Endothelial cell (in vitro differentiated cells): Measurements from ENCODE around the gene SYNPO. TPM values are rescaled to one million over a fixed set of nuclear protein-coding genes. Genes with fewer than 3 reads are reported as not detected.

Source experiments
- DNase-seq: peaks from one replicate; pipeline ENCODE4 v3.0.0; 2021; ENCODE audit warnings: low spot score
- H3K27ac Mint-ChIP-seq: one replicate; pipeline ENCODE4 v1.8.0; 2021; ENCODE audit warnings: mixed read lengths, inconsistent platforms; ENCODE audit not compliant: unreplicated experiment
- H3K27me3 Mint-ChIP-seq: one replicate; pipeline ENCODE4 v1.8.0; 2021; ENCODE audit warnings: mild to moderate bottlenecking, moderate library complexity, mixed read lengths, inconsistent platforms; ENCODE audit not compliant: unreplicated experiment
- H3K36me3 Mint-ChIP-seq: one replicate; pipeline ENCODE4 v1.8.0; 2021; ENCODE audit warnings: mild to moderate bottlenecking, low read depth, mixed read lengths, inconsistent platforms; ENCODE audit not compliant: unreplicated experiment
- H3K4me1 Mint-ChIP-seq: one replicate; pipeline ENCODE4 v1.8.0; 2021; ENCODE audit warnings: mild to moderate bottlenecking, mixed read lengths, inconsistent platforms; ENCODE audit not compliant: unreplicated experiment
- H3K4me3 Mint-ChIP-seq: one replicate; pipeline ENCODE4 v1.8.0; 2021; ENCODE audit warnings: mild to moderate bottlenecking, mixed read lengths, inconsistent platforms; ENCODE audit not compliant: unreplicated experiment
- H3K9me3 Mint-ChIP-seq: one replicate; pipeline ENCODE4 v1.8.0; 2021; ENCODE audit warnings: mixed read lengths, inconsistent platforms; ENCODE audit not compliant: unreplicated experiment
- long read RNA-seq: library from polyadenylated mRNA; unstranded; transcript quantifications from one replicate; pipeline ENCODE4 v2.0.0, GENCODE V29; 2020; ENCODE audit not compliant: unreplicated experiment
- total RNA-seq: library from RNA; stranded (reverse); fragmentation: NEBNext Ultra II Directional; extraction: Animal tissue kit (Norgen Biotek cat#: 25700); gene quantifications from one replicate; pipeline ENCODE4 v1.2.1, GENCODE V29; 2021; ENCODE audit not compliant: unreplicated experiment
- TF ChIP-seq, protein P1 (sequence below): fragments of 200-600 bp; sonication (generic); IDR thresholded peaks from one replicate; pipeline ENCODE4 v1.5.0; 2021; ENCODE audit warnings: antibody characterized with exemption; ENCODE audit not compliant: unreplicated experiment

SYNPO gene, protein sequence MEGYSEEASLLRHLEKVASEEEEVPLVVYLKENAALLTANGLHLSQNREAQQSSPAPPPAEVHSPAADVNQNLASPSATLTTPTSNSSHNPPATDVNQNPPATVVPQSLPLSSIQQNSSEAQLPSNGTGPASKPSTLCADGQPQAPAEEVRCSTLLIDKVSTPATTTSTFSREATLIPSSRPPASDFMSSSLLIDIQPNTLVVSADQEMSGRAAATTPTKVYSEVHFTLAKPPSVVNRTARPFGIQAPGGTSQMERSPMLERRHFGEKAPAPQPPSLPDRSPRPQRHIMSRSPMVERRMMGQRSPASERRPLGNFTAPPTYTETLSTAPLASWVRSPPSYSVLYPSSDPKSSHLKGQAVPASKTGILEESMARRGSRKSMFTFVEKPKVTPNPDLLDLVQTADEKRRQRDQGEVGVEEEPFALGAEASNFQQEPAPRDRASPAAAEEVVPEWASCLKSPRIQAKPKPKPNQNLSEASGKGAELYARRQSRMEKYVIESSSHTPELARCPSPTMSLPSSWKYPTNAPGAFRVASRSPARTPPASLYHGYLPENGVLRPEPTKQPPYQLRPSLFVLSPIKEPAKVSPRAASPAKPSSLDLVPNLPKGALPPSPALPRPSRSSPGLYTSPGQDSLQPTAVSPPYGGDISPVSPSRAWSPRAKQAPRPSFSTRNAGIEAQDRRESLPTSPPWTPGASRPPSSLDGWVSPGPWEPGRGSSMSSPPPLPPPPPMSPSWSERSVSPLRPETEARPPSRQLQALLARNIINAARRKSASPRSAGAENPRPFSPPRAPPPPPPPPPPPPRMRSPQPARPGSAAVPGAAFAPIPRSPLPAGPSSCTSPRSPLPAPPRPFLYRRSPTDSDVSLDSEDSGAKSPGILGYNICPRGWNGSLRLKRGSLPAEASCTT
- 94.3 TPM for total RNA-seq
- long read RNA-seq, partial matches to known transcripts, result 0 of 4 reads
- long read RNA-seq, other reads (novel, unspliced or antisense), result 4 of 4 reads

DNA sequence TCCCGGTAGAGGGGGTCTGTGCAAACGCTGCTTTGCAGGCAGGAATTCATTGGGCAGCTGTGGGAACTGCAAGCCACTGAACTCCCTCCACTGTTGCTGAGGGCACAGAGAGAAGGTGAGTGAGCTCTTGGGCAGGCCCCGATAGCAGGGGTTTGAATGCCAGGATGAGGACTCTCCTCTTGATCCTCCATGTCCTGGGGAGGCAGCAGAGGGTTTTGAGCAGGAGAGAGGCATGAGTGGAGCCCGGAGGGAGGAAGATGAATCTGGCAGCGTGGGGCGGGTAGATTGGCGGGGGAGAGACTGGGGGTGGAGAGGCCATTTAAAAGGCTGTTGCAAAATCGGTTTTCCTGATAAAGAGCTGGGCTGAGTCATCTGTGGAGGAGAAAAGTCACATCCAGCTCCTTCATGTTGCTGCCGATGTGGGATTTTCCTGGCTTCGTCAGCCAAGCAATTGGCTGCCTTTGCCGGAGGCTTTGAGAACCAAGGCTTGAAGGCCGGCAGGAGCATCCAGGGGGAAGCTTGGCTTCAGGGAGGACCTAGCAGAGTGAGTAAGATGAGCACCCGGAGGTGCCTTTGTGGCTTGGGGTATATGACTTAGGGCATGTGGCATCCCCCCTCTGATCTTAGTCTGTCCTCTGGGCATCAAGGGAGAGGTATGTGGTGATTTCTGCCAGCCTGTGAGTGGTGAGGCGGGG is at the start of gene SYNPO:
SYNPO (plus strand) TSS at position 350 of the 695 bp plus-strand sequence. CDS start 7,616 bp downstream, outside the sequence.
- H3K36me3 Mint-ChIP-seq, result peaks cover 14% of the 10 kb centered on the region
- peaks cover 22% of the 10 kb centered on the region for H3K4me1 Mint-ChIP-seq
- TF ChIP-seq, protein P1, sequence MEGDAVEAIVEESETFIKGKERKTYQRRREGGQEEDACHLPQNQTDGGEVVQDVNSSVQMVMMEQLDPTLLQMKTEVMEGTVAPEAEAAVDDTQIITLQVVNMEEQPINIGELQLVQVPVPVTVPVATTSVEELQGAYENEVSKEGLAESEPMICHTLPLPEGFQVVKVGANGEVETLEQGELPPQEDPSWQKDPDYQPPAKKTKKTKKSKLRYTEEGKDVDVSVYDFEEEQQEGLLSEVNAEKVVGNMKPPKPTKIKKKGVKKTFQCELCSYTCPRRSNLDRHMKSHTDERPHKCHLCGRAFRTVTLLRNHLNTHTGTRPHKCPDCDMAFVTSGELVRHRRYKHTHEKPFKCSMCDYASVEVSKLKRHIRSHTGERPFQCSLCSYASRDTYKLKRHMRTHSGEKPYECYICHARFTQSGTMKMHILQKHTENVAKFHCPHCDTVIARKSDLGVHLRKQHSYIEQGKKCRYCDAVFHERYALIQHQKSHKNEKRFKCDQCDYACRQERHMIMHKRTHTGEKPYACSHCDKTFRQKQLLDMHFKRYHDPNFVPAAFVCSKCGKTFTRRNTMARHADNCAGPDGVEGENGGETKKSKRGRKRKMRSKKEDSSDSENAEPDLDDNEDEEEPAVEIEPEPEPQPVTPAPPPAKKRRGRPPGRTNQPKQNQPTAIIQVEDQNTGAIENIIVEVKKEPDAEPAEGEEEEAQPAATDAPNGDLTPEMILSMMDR, result no peak
- DNase-seq, result no peak
- H3K27me3 Mint-ChIP-seq, result peaks cover 10% of the 10 kb centered on the region
- peak within 1 kb of the TSS; percentile 20 for H3K4me3 Mint-ChIP-seq
- peak within 1 kb of the TSS; percentile 57 for H3K27ac Mint-ChIP-seq
- no peaks in the 10 kb centered on the region for H3K9me3 Mint-ChIP-seq

DNA sequence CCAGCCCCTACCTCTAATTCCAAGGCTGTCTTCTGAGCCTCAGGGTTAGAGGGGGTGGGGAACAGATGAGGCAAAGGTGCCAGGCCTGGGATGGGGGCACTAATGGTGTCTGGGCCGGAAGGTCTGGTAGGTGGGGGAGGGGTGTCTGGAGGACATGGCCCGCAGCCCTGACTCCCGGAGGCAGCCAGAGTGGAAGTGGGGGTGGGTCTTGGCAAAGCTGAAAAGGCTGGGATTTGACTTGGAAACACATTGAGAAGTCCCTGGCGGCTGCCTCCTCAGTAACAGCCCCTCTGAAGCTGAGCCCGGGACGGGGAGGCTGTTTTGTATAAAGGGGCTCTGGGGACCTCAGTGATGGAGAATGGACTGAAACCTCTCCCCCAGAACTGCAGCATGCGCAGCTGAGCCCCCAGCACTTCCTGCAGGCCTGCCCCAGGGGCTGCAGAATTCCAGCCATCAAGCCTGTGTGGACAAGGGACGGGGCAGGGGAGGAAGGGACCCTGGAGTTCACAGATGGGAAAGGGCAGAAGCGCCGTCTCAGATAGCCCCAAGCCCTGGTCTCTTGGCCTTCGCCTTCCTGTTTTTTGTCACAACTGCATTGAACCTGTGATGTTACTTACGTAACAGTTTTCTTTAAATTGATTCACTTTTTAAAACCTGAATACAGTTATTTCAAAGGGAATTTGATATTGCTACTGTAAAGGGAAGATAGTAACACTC is 49.3 kb upstream of the SYNPO start:
- Mint-ChIP-seq H3K27ac (peak overlapping the region; percentile 77), H3K27me3 (peaks cover 7% of the 10 kb centered on the region), H3K9me3 (no peaks in the 10 kb centered on the region), H3K4me1 (peaks cover 50% of the 10 kb centered on the region), H3K36me3 (no peaks in the 10 kb centered on the region), H3K4me3 (no peak overlapping the region)
- DNase-seq, result peak; percentile 28
- TF ChIP-seq, protein P1, result no peak

DNA sequence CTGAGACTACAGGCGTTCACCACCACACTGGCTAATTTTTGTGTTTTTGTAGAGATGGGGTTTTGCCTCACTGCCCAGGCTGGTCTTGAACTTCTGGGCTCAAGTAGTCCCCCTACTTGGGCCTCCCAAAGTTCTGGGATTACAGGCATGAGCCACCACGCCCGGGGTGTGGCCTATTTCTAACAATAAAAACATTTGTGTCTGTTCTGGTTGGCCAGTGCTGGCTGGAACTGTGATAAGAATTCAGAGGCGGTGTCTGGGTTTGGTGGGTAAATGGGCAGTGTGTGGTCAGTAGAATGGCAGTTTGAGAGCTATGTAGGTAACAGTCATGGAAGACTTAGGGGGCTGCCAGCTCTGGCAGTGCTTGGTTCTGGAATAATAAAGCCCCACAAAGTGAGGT is 46.9 kb upstream of the SYNPO start:
- peaks cover 65% of the 10 kb centered on the region for H3K4me1 Mint-ChIP-seq
- H3K9me3 Mint-ChIP-seq, result no peaks in the 10 kb centered on the region
- H3K27ac Mint-ChIP-seq, result peak overlapping the region; percentile 92
- TF ChIP-seq, protein P1, result no peak
- peak overlapping the region; percentile 78 for H3K4me3 Mint-ChIP-seq
- H3K27me3 Mint-ChIP-seq, result peaks cover 9% of the 10 kb centered on the region
- DNase-seq, result no peak
- H3K36me3 Mint-ChIP-seq, result no peaks in the 10 kb centered on the region

DNA sequence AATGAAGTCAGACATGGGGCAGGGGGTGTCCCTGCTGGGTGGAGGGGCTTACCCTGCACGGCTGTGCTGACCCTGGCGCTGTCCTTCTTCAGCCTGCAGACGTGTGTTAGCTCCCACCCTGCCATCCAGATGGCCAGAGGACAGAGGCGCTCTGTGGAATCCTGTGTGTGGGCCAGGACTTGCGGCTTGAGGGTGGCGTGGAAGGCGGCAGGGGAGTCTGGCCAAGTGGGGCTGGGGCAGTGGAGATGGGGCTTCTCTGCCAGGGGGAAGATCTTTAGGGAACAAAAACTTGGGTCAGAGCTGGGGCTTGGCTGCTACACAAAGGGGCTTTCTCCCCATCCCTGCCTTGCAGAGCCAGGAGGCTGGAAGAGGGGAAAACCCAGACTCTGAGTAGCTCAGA is 46.5 kb upstream of the SYNPO start:
- Mint-ChIP-seq H3K4me1 (peaks cover 65% of the 10 kb centered on the region), H3K27me3 (peaks cover 9% of the 10 kb centered on the region), H3K9me3 (no peaks in the 10 kb centered on the region), H3K36me3 (no peaks in the 10 kb centered on the region), H3K4me3 (no peak overlapping the region), H3K27ac (peak overlapping the region; percentile 79)
- no peak for DNase-seq
- TF ChIP-seq, protein P1, result no peak
